SK-N-SH treated with all-trans-retinoic acid at 6 μM for 48 hours (cell line): ENCODE data around the gene TGFBR2.

Source experiments
- ARNTL ChIP-seq: fragments of 450-650 bp; formaldehyde crosslinking; IDR thresholded peaks from 2 replicates; pipeline ENCODE4 v1.5.0; 2020; ENCODE audit warnings: low read depth, mild to moderate bottlenecking, moderate library complexity, borderline replicate concordance
- ESRRG ChIP-seq: fragments of 250-450 bp; sonication (Bioruptor Pico); IDR thresholded peaks from 2 replicates; pipeline ENCODE4 v1.6.1; 2021; ENCODE audit warnings: mild to moderate bottlenecking
- OSR1 ChIP-seq: fragments of 250-450 bp; sonication (Bioruptor Pico); IDR thresholded peaks from 2 replicates; pipeline ENCODE4 v1.8.0; 2022; ENCODE audit warnings: moderate library complexity, mild to moderate bottlenecking, inconsistent platforms
- RARB ChIP-seq: fragments of 250-450 bp; sonication (Bioruptor Pico); IDR thresholded peaks from 2 replicates; pipeline ENCODE4 v1.8.0; 2021; ENCODE audit warnings: mild to moderate bottlenecking, moderate library complexity
- SNAI2 ChIP-seq: fragments of 250-450 bp; sonication (Bioruptor Pico); IDR thresholded peaks from 2 replicates; pipeline ENCODE4 v1.5.0; 2020; ENCODE audit warnings: mild to moderate bottlenecking, moderate library complexity
- TCF4 ChIP-seq: fragments of 250-450 bp; sonication (Bioruptor Pico); IDR thresholded peaks from 2 replicates; pipeline ENCODE4 v1.8.0; 2021; ENCODE audit warnings: mild to moderate bottlenecking, moderate library complexity, borderline replicate concordance
- ZFP30 ChIP-seq: fragments of 450-650 bp; formaldehyde crosslinking; IDR thresholded peaks from 2 replicates; pipeline ENCODE4 v1.5.0; 2022; ENCODE audit warnings: mild to moderate bottlenecking, moderate library complexity
- ZNF8 ChIP-seq: fragments of 450-650 bp; formaldehyde crosslinking; IDR thresholded peaks from 2 replicates; pipeline ENCODE4 v1.5.0; 2020; ENCODE audit warnings: mild to moderate bottlenecking, moderate library complexity
- TF ChIP-seq, protein P1 (sequence below): fragments of 250-450 bp; sonication (Bioruptor Pico); IDR thresholded peaks from 2 replicates; pipeline ENCODE4 v1.8.0; 2020; ENCODE audit warnings: mild to moderate bottlenecking, moderate library complexity, borderline replicate concordance
- TF ChIP-seq, protein P2 (sequence below): fragments of 250-450 bp; sonication (Bioruptor Pico); IDR thresholded peaks from 2 replicates; pipeline ENCODE4 v1.5.1; 2020; ENCODE audit warnings: low read depth, mild to moderate bottlenecking, moderate library complexity

DNA sequence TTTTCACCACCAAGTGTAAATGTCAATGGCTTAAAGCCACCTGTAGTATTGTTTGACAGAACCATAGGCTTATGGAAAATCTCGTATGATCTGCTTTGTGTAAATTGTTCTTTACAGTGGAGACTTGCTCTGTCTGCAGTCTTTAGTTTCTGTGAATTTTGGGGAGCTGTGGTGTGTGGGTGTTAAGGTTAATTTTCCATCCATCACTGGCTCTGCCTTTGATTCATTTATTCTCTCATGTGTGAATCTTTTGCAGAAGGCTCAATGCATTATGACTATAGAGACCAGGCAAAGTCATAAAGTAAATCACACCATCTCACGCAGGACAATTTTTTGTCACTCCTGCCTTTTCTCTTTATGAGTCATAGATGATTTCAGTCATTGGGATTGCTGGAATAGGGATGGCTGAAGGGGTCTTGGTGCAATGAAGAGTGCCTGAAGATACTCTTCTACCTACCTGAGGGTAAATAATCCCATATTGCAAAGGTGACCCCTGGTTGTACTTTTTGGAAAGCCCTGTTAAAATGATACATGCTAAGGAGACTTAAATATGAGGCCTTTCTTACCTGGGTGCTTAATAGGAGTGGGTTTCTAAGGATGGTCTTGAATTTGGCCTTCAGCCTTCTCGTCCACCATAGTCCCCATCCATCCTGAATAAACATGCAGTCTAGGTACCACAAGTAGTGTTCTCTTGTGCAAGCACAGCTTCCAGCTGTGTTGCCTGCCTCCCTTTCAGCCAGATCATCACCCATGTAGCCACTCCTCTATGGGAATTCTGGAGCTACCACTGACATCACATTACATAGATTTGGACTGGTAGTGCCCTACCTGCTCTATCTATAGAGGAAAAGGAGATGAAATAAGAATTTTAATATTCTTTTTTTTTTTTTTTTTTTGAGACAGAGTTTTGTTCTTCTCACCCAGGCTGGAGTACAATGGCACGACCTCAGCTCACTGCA is 14.3 kb downstream of the TGFBR2 start:
- TF ChIP-seq ZFP30 (no peak), OSR1 (CRISPR knock-in tag) (no peak), ESRRG (CRISPR knock-in tag) (no peak), SNAI2 (CRISPR knock-in tag) (no peak), ZNF8 (CRISPR knock-in tag) (no peak), RARB (CRISPR knock-in tag) (no peak), TCF4 (CRISPR knock-in tag) (no peak), ARNTL (CRISPR knock-in tag) (no peak)
- TF ChIP-seq, protein P1, sequence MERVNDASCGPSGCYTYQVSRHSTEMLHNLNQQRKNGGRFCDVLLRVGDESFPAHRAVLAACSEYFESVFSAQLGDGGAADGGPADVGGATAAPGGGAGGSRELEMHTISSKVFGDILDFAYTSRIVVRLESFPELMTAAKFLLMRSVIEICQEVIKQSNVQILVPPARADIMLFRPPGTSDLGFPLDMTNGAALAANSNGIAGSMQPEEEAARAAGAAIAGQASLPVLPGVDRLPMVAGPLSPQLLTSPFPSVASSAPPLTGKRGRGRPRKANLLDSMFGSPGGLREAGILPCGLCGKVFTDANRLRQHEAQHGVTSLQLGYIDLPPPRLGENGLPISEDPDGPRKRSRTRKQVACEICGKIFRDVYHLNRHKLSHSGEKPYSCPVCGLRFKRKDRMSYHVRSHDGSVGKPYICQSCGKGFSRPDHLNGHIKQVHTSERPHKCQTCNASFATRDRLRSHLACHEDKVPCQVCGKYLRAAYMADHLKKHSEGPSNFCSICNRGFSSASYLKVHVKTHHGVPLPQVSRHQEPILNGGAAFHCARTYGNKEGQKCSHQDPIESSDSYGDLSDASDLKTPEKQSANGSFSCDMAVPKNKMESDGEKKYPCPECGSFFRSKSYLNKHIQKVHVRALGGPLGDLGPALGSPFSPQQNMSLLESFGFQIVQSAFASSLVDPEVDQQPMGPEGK = no peak
- TF ChIP-seq, protein P2, sequence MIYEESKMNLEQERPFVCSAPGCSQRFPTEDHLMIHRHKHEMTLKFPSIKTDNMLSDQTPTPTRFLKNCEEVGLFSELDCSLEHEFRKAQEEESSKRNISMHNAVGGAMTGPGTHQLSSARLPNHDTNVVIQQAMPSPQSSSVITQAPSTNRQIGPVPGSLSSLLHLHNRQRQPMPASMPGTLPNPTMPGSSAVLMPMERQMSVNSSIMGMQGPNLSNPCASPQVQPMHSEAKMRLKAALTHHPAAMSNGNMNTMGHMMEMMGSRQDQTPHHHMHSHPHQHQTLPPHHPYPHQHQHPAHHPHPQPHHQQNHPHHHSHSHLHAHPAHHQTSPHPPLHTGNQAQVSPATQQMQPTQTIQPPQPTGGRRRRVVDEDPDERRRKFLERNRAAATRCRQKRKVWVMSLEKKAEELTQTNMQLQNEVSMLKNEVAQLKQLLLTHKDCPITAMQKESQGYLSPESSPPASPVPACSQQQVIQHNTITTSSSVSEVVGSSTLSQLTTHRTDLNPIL (CRISPR knock-in tag) = no peak
